K562 (cell line): ENCODE measurements around the gene MYMX. TPM values are rescaled to one million over a fixed set of nuclear protein-coding genes. Genes with fewer than 3 reads are reported as not detected.

Experiments
- CCAR2 ChIP-seq: fragments of 200-400 bp; formaldehyde crosslinking; IDR thresholded peaks from 2 replicates; pipeline ENCODE4 v1.6.1; 2017; ENCODE audit warnings: mild to moderate bottlenecking, low read depth, low read length
- ELF2 ChIP-seq: fragments of 250-450 bp; sonication (Bioruptor Pico); IDR thresholded peaks from 2 replicates; pipeline ENCODE4 v1.5.0; 2021; ENCODE audit warnings: mild to moderate bottlenecking
- KLF1 ChIP-seq: fragments of 450-650 bp; IDR thresholded peaks from 2 replicates; pipeline ENCODE4 v1.6.1; 2016; ENCODE audit warnings: missing genetic modification characterization, missing compliant biosample characterization
- MAX ChIP-seq: sonication (generic); formaldehyde crosslinking; IDR thresholded peaks from 2 replicates; pipeline ENCODE4 v1.9.0; 2022; ENCODE audit warnings: mild to moderate bottlenecking, missing genetic modification reagents
- MCM5 ChIP-seq: fragments of 450-650 bp; IDR thresholded peaks from 2 replicates; pipeline ENCODE4 v1.6.1; 2016; ENCODE audit warnings: low read depth
- PPARD ChIP-seq: fragments of 250-450 bp; sonication (Bioruptor Pico); IDR thresholded peaks from 2 replicates; pipeline ENCODE4 v1.8.0; 2022; ENCODE audit warnings: inconsistent platforms, mild to moderate bottlenecking, moderate library complexity
- SMARCC2 ChIP-seq: fragments of 450-650 bp; IDR thresholded peaks from 2 replicates; pipeline ENCODE4 v1.6.1; 2017; ENCODE audit warnings: antibody characterized with exemption, moderate library complexity, mild to moderate bottlenecking, low read depth
- STAT5B ChIP-seq: fragments of 250-450 bp; sonication (Bioruptor Pico); IDR thresholded peaks from 2 replicates; pipeline ENCODE4 v1.8.0; 2021; ENCODE audit warnings: mild to moderate bottlenecking, inconsistent platforms
- TBL1XR1 ChIP-seq, 2 experiments: IDR thresholded peaks; 2 replicates each; pipeline ENCODE4 v1.6.1; 2012; ENCODE audit warnings: improper control_type of control experiment in 2 of 2, low read length in 2 of 2, mild to moderate bottlenecking in 1 of 2
- THRAP3 ChIP-seq: fragments of 450-650 bp; IDR thresholded peaks from 2 replicates; pipeline ENCODE4 v1.6.1; 2016; ENCODE audit warnings: mild to moderate bottlenecking, inconsistent platforms, borderline replicate concordance
- TSHZ1 ChIP-seq: fragments of 250-450 bp; sonication (Bioruptor Pico); IDR thresholded peaks from 2 replicates; pipeline ENCODE4 v1.4.0; 2020; ENCODE audit warnings: mild to moderate bottlenecking, moderate library complexity
- VEZF1 ChIP-seq: fragments of 200-800 bp; sonication (Bioruptor generic); IDR thresholded peaks from 2 replicates; pipeline ENCODE4 v1.6.1; 2017; ENCODE audit warnings: missing genetic modification characterization, missing compliant biosample characterization
- ZFPM2 ChIP-seq: fragments of 250-450 bp; sonication (Bioruptor Pico); IDR thresholded peaks from 2 replicates; pipeline ENCODE4 v1.5.1; 2022; ENCODE audit warnings: mild to moderate bottlenecking
- ZNF143 ChIP-seq: sonication (generic); formaldehyde crosslinking; IDR thresholded peaks from 2 replicates; pipeline ENCODE4 v1.9.0; 2022; ENCODE audit warnings: mild to moderate bottlenecking, missing genetic modification reagents
- ZNF584 ChIP-seq: fragments of 200-800 bp; sonication (Bioruptor generic); IDR thresholded peaks from 2 replicates; pipeline ENCODE4 v1.6.1; 2016; ENCODE audit warnings: low read depth, mild to moderate bottlenecking, missing genetic modification characterization, missing compliant biosample characterization
- polyA plus RNA-seq, 8 experiments: library from polyadenylated mRNA; depleted of rRNA in 4 of 8; stranded (reverse) in 5 of 8; unstranded in 3 of 8; fragments of >200 nt; fragmentation: Nextera tagmentation in 2 of 8; fragmentation: Illumina TruSeq in 1 of 8; extraction: Ambion mirVana in 2 of 8; extraction: Trizol in 1 of 8; gene quantifications; 2 replicates each; pipeline versions ENCODE4 v1.2.1 to v1.2.3, GENCODE V29; 2011 to 2014; ENCODE audit warnings: inconsistent platforms in 1 of 8, missing spikeins in 1 of 8
- total RNA-seq, 7 experiments: library from RNA; depleted of rRNA in 6 of 7; stranded (reverse); fragments of >200 nt in 6 of 7; fragmentation: Illumina TruSeq in 2 of 7; extraction: Trizol in 2 of 7; gene quantifications; 2 replicates each; pipeline versions ENCODE4 v1.2.1 to v1.2.3, GENCODE V29; 2011 to 2021; ENCODE audit warnings: low replicate concordance in 1 of 7
- TF ChIP-seq, protein P1 (sequence below): IDR thresholded peaks from 2 replicates; pipeline ENCODE4 v1.6.1; 2011; ENCODE audit not compliant: insufficient read length; ENCODE audit errors: extremely low read depth
- TF ChIP-seq, protein P2 (sequence below): fragments of 250-450 bp; sonication (Bioruptor Pico); IDR thresholded peaks from 2 replicates; pipeline ENCODE4 v1.4.0; 2020; ENCODE audit warnings: mild to moderate bottlenecking, moderate library complexity, borderline replicate concordance

Gene MYMX
- total and polyA plus RNA-seq, 9 of the 15 experiments (the other 6 are each of a cell fraction or from before 2014, with no cell fraction given) = 0.12 TPM; not detected in 8

GRCh38 chr6:44257025-44257752, 40.5 kb downstream of the MYMX start, which contains the start of gene SLC35B2 (continued):
- TF ChIP-seq, protein P1, sequence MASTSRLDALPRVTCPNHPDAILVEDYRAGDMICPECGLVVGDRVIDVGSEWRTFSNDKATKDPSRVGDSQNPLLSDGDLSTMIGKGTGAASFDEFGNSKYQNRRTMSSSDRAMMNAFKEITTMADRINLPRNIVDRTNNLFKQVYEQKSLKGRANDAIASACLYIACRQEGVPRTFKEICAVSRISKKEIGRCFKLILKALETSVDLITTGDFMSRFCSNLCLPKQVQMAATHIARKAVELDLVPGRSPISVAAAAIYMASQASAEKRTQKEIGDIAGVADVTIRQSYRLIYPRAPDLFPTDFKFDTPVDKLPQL = no peak
- no peak for TF ChIP-seq TSHZ1 (CRISPR knock-in tag)
- TF ChIP-seq PPARD (CRISPR knock-in tag) = no peak
- TF ChIP-seq ZFPM2 (CRISPR knock-in tag) = no peak
- peak; percentile 98 for TF ChIP-seq VEZF1 (CRISPR knock-in tag)
- TF ChIP-seq MAX = peak; percentile 96
- 0 out of 2 replicates have a peak, but pooled peaks have one; percentile 22 for TF ChIP-seq KLF1
- TF ChIP-seq, protein P2, sequence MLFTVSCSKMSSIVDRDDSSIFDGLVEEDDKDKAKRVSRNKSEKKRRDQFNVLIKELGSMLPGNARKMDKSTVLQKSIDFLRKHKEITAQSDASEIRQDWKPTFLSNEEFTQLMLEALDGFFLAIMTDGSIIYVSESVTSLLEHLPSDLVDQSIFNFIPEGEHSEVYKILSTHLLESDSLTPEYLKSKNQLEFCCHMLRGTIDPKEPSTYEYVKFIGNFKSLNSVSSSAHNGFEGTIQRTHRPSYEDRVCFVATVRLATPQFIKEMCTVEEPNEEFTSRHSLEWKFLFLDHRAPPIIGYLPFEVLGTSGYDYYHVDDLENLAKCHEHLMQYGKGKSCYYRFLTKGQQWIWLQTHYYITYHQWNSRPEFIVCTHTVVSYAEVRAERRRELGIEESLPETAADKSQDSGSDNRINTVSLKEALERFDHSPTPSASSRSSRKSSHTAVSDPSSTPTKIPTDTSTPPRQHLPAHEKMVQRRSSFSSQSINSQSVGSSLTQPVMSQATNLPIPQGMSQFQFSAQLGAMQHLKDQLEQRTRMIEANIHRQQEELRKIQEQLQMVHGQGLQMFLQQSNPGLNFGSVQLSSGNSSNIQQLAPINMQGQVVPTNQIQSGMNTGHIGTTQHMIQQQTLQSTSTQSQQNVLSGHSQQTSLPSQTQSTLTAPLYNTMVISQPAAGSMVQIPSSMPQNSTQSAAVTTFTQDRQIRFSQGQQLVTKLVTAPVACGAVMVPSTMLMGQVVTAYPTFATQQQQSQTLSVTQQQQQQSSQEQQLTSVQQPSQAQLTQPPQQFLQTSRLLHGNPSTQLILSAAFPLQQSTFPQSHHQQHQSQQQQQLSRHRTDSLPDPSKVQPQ = peak; percentile 93
- no peak for TF ChIP-seq SMARCC2
- TF ChIP-seq ZNF143 = no peak
- TF ChIP-seq STAT5B = no peak
- TF ChIP-seq ZNF584 (CRISPR knock-in tag) = no peak
- TF ChIP-seq TBL1XR1 (IDR thresholded peaks at IDR 0.05; ENCODE audit: low read length in 2 of 2) = peak in 1 of 2 experiments; percentile 50; a peak in 1 of 4 replicates
- peak; percentile 29 for TF ChIP-seq ELF2 (CRISPR knock-in tag)
- no peak for TF ChIP-seq THRAP3
- no peak for TF ChIP-seq MCM5
- TF ChIP-seq CCAR2 = no peak
